Activated CD8-positive, alpha-beta T cell treated with anti-CD3 and anti-CD28 coated beads for 36 hours (primary cell): ENCODE results near the gene BTBD1. TPM values are rescaled to one million over a fixed set of nuclear protein-coding genes. Genes with fewer than 3 reads are reported as not detected.

Experiments used
- ATAC-seq: fragments of 200-7000 bp; cut with Tn5 transposase; one replicate; pipeline ENCODE4 v1.10.0; 2021; ENCODE audit warnings: mild to moderate bottlenecking, moderate library complexity
- CTCF ChIA-PET: fragments of 350-600 bp; sonication (Branson Sonifier 250); formaldehyde crosslinking; loops from one replicate; lab custom pipeline; 2021; ENCODE audit warnings: antibody characterized with exemption; lab: Charles Lee
- POLR2A ChIA-PET: fragments of 350-600 bp; sonication (Branson Sonifier 250); formaldehyde crosslinking; loops from one replicate; lab custom pipeline; 2021; ENCODE audit warnings: antibody characterized with exemption; lab: Charles Lee
- DNase-seq: peaks from one replicate; pipeline ENCODE4 v3.0.0-alpha.2; 2020
- H3K27ac Mint-ChIP-seq: one replicate; pipeline ENCODE4 v1.8.0; 2021; ENCODE audit warnings: mild to moderate bottlenecking, mixed read lengths
- H3K27me3 Mint-ChIP-seq: one replicate; pipeline ENCODE4 v1.8.0; 2021; ENCODE audit warnings: mixed read lengths
- H3K36me3 Mint-ChIP-seq: one replicate; pipeline ENCODE4 v1.8.0; 2021; ENCODE audit warnings: low read depth, mixed read lengths
- H3K4me1 Mint-ChIP-seq: one replicate; pipeline ENCODE4 v1.8.0; 2021; ENCODE audit warnings: low read depth, mixed read lengths
- H3K4me3 Mint-ChIP-seq: one replicate; pipeline ENCODE4 v1.8.0; 2021; ENCODE audit warnings: mild to moderate bottlenecking, moderate library complexity, mixed read lengths
- H3K9me3 Mint-ChIP-seq: one replicate; pipeline ENCODE4 v1.8.0; 2021; ENCODE audit warnings: mixed read lengths
- CTCF ChIP-seq: fragments of 200-600 bp; IDR thresholded peaks from one replicate; pipeline ENCODE4 v1.8.0; 2022; ENCODE audit warnings: antibody characterized with exemption, mild to moderate bottlenecking
- intact Hi-C: fragments of 100-400 bp; cut with micrococcal nuclease; formaldehyde crosslinking; loops from one replicate; pipeline ENCODE4 v1.10.0; 2022
- microRNA-seq: library from miRNA; unstranded; fragments of <30 nt; microRNA quantifications from one replicate; pipeline ENCODE4 v1.2.0, GENCODE V29; 2022; ENCODE audit warnings: borderline microRNAs expressed, borderline replicate concordance
- total RNA-seq, 2 experiments: library from RNA; stranded (reverse); gene quantifications; one replicate each; pipeline ENCODE4 v1.2.3, GENCODE V29; 2021

The BTBD1 gene
- total RNA-seq, 2 experiments from 2014 or later = 63.3 to 63.8 TPM

DNA sequence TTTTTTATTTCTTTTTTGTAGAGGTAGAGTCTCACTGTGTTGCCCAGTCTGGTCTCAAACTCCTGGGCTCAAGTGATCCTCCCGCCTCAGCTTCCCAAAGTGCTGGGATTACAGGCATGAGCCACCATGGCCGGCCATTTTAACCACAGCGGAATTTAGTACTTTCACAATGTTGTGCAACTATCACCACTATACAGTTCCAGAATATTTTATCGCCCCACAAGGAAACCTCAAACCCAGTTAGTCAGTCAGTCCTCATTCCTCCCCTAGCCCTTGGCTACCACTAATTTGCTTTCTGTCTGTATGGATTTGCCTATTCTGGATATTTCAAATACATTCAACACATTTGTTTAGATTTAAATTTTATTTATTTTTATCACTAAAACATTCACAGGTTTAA lies 99.0 kb downstream of the BTBD1 start:
- no peak for TF ChIP-seq CTCF
- POLR2A ChIA-PET = no interaction called here
- Mint-ChIP-seq H3K36me3 (no peaks in the 10 kb centered on the region), H3K9me3 (no peaks in the 10 kb centered on the region), H3K4me1 (peaks cover 12% of the 10 kb centered on the region), H3K27ac (no peak overlapping the region), H3K4me3 (no peak overlapping the region), H3K27me3 (no peaks in the 10 kb centered on the region)
- intact Hi-C loops = no loop called here
- CTCF ChIA-PET = no interaction called here
- DNase-seq (no peak), ATAC-seq (no peak)

GRCh38 chr15:82966671-82967071 lies 100.4 kb downstream of the BTBD1 start:
- Mint-ChIP-seq H3K4me1 (peaks cover 12% of the 10 kb centered on the region), H3K27ac (no peak overlapping the region), H3K36me3 (no peaks in the 10 kb centered on the region), H3K9me3 (no peaks in the 10 kb centered on the region), H3K4me3 (no peak overlapping the region), H3K27me3 (no peaks in the 10 kb centered on the region)
- intact Hi-C loops = no loop called here
- CTCF ChIA-PET = interaction anchor here (0.9 kb wide), 1 partner anchor 19 kb away, joined by 3 read pairs; the partner anchor contains the start of gene RAMAC
- no peak for TF ChIP-seq CTCF
- POLR2A ChIA-PET = interaction anchor here (0.6 kb wide), 1 partner anchor 265 kb away, joined by 3 read pairs; no protein-coding TSS in a partner anchor
- ATAC-seq (peak; percentile 85), DNase-seq (peak; percentile 66)

Small RNA genes lying within 50 kb of the gene (microRNA-seq; reads per million reads assigned to microRNA genes)
- gene MIR4515 = not detected

Other genes with a start within 250 kb of the BTBD1 start
- 1 to 10 TPM; 5.4 TPM for gene HOMER2, start 114.5 kb downstream of the BTBD1 start, total RNA-seq
- 10 to 100 TPM; 18.2 to 19.7 TPM for gene RAMAC, start 81.0 kb downstream of the BTBD1 start, total RNA-seq
- 10 to 100 TPM; 25.6 to 30.2 TPM for gene C15orf40, start 55.6 kb downstream of the BTBD1 start, total RNA-seq
- 1 to 10 TPM; 5.6 TPM for gene TM6SF1, start 40.4 kb upstream of the BTBD1 start, total RNA-seq
- 10 to 100 TPM; 31.1 to 32.2 TPM for gene HDGFL3, start 140.6 kb upstream of the BTBD1 start, total RNA-seq
- not detected for gene BNC1, start 217.4 kb upstream of the BTBD1 start, total RNA-seq